ENCODE data around the gene LPAR1.
"Not testable (repeated sequence)": the region's sequence is repeated elsewhere in the genome, so short reads cannot be mapped to it uniquely, and the experiment has no call there.

LPAR1 gene

GRCh38 chr9:110876929-110877328 lies 161.3 kb downstream of the LPAR1 start:
- DNase-seq (ENCODE audit: low read depth in 2 of 2), result no peak

DNA sequence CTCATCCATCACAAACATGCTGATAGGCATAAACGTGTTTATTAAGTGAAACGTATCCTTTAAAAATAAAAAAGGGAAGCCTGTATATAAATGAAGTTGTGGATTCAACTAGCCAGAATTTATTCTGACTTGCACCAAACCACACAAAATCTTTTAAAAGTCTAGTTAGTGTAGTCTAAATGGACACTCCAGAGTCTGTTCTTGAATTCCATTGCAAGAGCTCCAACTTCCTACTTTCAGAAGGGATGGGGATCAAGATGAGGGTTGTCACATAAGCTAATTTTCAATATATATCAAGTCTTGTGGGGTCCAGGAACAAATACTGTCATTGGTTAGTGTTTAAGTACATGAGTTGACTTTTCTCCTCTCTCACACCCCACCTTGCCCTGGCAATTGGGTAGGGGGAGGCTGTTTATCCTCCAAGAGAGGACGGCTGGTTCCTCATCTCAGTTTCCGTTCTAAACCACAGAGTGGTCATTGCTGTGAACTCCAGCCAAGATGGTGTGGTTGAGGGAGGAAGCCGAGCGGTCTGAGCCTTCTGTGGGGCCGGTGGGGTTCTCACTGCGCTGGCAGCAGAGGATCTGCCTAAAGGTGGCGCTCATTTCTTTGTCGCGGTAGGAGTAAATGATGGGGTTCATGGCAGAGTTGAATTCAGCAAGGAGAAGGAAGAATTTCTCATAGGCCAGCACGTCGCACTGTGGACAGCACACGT lies 163.2 kb downstream of the LPAR1 start:
- DNase-seq (ENCODE audit: low read depth in 2 of 2), result no peak

DNA sequence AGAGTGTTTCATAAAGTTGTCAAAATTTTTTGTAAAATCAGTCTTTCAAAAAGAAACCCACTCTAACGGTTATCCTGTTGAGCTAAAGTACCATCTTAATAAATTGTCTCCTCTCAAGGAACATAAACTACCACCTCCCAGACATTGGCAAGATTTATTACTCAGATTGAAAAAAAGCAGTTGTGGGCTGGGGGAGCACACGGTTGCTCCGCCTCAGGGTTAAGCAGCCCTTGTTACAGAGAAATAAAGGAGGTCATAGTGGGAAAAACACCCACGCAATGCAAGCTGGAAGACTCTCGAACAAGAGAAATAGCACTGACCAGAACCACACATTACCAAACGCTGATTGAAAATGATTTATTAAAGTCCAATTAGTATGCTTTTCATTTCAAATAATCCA lies 165.3 kb downstream of the LPAR1 start:
- no peak for DNase-seq (ENCODE audit: low read depth in 2 of 2)

- DNase-seq (ENCODE audit: low read depth in 2 of 2), result no peak
These were observed 166.5 kb downstream of the LPAR1 start for GRCh38 chr9:110871736-110872135.

- DNase-seq (ENCODE audit: low read depth in 2 of 2), result no peak
These were observed 168.3 kb downstream of the LPAR1 start for GRCh38 chr9:110869931-110870330.

DNA sequence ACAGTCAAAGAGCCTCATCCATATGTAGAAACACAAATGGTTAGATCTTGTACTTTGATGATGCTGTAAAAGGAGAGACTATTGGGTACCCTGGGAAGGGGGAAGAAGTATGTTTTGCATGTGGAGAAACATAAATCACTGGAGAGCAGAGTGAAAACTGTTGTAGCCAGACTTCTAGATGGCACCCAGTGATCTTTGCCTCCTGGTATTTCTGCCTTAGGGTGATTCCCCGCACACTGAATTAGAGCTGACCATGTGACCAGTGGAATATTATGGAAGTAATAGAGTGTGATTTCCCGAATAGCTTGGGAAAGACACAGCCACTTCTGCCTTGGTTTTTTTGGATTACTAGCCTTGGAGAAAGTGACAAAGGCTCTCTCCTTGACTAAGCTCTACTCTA lies 174.3 kb downstream of the LPAR1 start:
- no peak for DNase-seq (ENCODE audit: low read depth in 2 of 2)

DNA sequence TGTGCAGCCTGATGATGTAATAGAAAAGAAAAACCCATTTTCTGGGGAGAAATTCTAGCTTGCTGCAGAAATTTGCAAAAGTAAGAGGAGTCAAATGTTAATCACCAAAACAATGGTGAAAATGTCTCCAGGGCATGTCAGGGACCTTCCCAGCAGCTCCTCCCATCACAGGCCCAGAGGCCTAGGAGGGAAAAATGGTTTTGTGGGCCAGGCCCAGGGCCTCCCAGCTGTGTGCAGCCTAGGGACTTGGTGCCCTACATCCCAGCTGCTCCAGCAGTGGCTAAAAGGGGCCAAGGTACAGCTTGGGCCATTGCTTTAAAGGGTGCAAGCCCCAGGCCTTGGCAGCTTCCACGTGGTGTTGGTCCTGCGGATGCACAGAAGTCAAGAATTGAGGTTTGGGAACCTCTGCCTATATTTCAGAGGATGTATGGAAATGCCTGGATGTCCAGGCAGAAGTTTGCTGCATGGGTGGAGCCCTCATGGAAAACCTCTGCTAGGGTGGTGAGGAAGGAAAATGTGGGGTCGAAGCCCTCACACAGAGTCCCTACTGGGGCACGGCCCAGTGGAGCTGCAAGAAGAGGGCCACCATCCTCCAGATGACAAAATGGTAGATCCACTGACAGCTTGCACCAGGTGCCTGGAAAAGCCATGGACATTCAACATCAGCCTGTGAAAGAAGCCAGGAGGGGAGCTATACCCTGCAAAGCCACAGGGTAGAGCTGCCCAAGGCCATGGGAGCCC lies 176.7 kb downstream of the LPAR1 start:
- DNase-seq (ENCODE audit: low read depth in 2 of 2), result not testable (repeated sequence)

GRCh38 chr9:110856772-110857171 lies 181.5 kb downstream of the LPAR1 start:
- no peak for DNase-seq (ENCODE audit: low read depth in 2 of 2)

GRCh38 chr9:110850401-110851135 lies 187.7 kb downstream of the LPAR1 start:
- no peak for DNase-seq (ENCODE audit: low read depth in 2 of 2)

DNA sequence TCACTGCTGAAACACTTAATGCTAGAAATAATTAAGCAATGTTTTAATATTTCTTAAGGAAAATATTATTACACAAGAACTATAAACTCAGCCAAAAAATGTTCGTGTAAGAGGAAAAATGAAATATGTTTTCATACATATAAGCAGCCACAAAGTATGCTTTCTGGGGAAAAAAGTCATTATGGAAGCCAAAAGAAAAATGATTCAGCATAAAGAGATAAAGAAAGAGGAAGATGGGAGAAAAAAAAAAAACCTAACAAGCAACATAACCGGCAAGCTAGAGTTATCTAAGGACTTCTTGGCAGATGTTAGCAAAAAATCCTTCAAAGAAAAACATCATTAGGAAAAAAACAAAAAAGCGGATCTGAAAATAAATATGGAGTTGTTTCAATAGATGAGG lies 190.6 kb downstream of the LPAR1 start:
- DNase-seq (ENCODE audit: low read depth in 2 of 2), result no peak

GRCh38 chr9:110846215-110846614 lies 192.1 kb downstream of the LPAR1 start:
- DNase-seq (ENCODE audit: low read depth in 2 of 2), result no peak

DNA sequence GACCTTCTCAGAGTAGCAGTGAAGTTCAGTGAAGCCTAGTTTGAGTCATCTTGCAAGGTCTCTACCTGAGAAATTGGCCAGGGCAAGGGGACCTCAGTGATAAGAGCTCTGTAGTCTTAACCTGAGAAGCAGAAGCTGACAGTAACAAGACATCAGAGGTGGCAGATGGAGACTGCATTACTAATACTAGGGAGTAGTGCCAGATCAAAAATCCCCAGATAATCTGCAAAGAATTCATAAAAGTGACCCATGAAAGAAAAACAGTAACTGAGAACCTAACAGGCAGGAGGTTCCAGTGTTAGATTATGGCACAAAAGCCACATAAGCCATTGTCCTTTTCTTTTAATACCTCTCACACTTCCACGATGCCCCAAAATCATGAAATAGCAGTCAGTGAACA lies 194.1 kb downstream of the LPAR1 start:
- no peak for DNase-seq (ENCODE audit: low read depth in 2 of 2)

GRCh38 chr9:110842986-110843385 lies 195.3 kb downstream of the LPAR1 start:
- no peak for DNase-seq (ENCODE audit: low read depth in 2 of 2)

- DNase-seq (ENCODE audit: low read depth in 2 of 2), result no peak
These were observed 196.1 kb downstream of the LPAR1 start for GRCh38 chr9:110842169-110842568.

DNA sequence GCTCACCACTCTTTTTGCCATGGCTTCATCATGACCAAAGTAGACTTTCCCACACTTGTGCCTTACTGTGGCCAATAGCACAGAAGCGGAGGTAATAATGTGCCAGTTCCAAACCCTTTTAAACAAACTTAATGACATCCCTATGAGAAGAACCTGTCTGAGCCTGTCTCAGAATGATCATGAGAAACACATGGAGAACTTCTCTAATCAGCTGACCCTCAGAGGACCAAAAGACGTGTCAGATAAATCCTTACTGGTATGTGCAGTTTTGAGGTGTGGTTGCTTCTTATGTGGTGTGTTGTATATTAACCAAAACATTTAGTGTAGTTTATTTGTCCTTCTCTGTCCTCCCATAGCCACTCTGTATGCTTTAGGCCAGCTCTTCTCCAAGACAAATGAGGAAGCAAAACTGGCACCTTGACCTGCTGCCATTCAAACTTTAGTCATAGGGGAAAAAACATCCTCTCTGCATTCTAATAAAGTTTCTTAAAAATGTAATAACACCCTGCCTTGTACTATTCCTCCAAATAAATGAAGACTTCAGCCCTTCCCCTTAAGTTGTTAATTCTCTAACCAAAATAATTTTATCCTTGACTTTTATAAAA lies 200.8 kb downstream of the LPAR1 start:
- DNase-seq (ENCODE audit: low read depth in 2 of 2), result no peak

- DNase-seq (ENCODE audit: low read depth in 2 of 2), result no peak
These were observed 202.4 kb downstream of the LPAR1 start for GRCh38 chr9:110835859-110836271.

GRCh38 chr9:110835404-110835803 lies 202.9 kb downstream of the LPAR1 start:
- no peak for DNase-seq (ENCODE audit: low read depth in 2 of 2)

DNA sequence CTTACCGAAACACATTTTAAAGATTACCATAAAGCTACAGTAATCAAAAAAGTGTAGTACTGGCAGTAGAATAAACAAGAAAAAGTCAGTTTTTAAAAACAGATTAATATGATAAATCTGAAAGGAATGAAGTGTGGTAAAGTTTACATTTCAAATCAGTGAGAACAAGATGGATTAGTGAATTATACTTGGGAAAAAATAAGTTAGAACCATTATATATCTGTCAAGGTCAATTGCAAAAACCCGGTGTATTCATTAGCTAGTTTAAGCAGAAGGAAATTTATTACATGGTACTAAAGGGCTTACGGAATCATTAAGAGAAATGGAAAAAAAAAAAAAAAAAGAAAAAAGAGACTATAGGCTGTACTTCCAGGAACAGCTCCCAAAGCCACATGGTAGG lies 205.3 kb downstream of the LPAR1 start:
- no peak for DNase-seq (ENCODE audit: low read depth in 2 of 2)

GRCh38 chr9:110830495-110830894 lies 207.8 kb downstream of the LPAR1 start:
- no peak for DNase-seq (ENCODE audit: low read depth in 2 of 2)

- no peak for DNase-seq (ENCODE audit: low read depth in 2 of 2)
These were observed 210.0 kb downstream of the LPAR1 start for GRCh38 chr9:110828264-110828663.

GRCh38 chr9:110826400-110826799 lies 211.9 kb downstream of the LPAR1 start:
- DNase-seq (ENCODE audit: low read depth in 2 of 2), result not testable (repeated sequence)

- no peak for DNase-seq (ENCODE audit: low read depth in 2 of 2)
These were observed 212.3 kb downstream of the LPAR1 start for GRCh38 chr9:110825950-110826349.

All from activated CD4-positive, alpha-beta T cell treated with anti-CD3 and anti-CD28 coated beads for 24 hours (primary cell).